NB4 (cell line): ENCODE measurements around the gene ZNF133.

Source experiments
- CTCF ChIP-seq: IDR thresholded peaks from one replicate; pipeline ENCODE4 v1.5.1; 2012; ENCODE audit warnings: low read depth, low read length
- MYC ChIP-seq: IDR thresholded peaks from 2 replicates; pipeline ENCODE4 v1.6.1; 2011; ENCODE audit warnings: low read depth, low read length

- TF ChIP-seq CTCF (no peak), MYC (no peak)
Measured at GRCh38 chr20:18310592-18310991, 22.3 kb downstream of the ZNF133 start.
